Endothelial cell of umbilical vein (primary cell): ENCODE data around the gene MYRFL.

Experiments used
- EZH2 ChIP-seq: IDR thresholded peaks from 2 replicates; pipeline ENCODE4 v1.6.1; 2012; ENCODE audit warnings: borderline replicate concordance, low read depth, mild to moderate bottlenecking, moderate library complexity, low read length, inconsistent platforms; ENCODE audit not compliant: severe bottlenecking
- FOS ChIP-seq: IDR thresholded peaks from 2 replicates; pipeline ENCODE4 v1.6.1; 2011; ENCODE audit warnings: mild to moderate bottlenecking, low read length, moderate library complexity, borderline replicate concordance; ENCODE audit not compliant: insufficient read depth
- JUN ChIP-seq: IDR thresholded peaks from 2 replicates; pipeline ENCODE4 v1.6.1; 2011; ENCODE audit warnings: borderline replicate concordance, low read depth; ENCODE audit not compliant: insufficient read length, insufficient read depth
- MYC ChIP-seq: IDR thresholded peaks from one replicate; pipeline ENCODE4 v1.6.1; 2011; ENCODE audit warnings: mild to moderate bottlenecking, low read depth, low read length
- POLR2A ChIP-seq: IDR thresholded peaks from 2 replicates; pipeline ENCODE4 v1.6.1; 2012; ENCODE audit warnings: low read depth, mild to moderate bottlenecking, control low read depth, low read length
- POLR2AphosphoS5 ChIP-seq: IDR thresholded peaks from 2 replicates; pipeline ENCODE4 v1.6.1; 2012; ENCODE audit warnings: low read depth, mild to moderate bottlenecking, control low read depth, low read length, moderate library complexity; ENCODE audit not compliant: insufficient read depth
- TF ChIP-seq, protein P1 (sequence below), 2 donors: IDR thresholded peaks; 1 replicate in 1 of 2; 2 replicates in 1 of 2; pipeline ENCODE4 v1.5.1; 2011; ENCODE audit warnings: low read length in 2 of 2, mild to moderate bottlenecking in 2 of 2, moderate library complexity in 2 of 2, control low read depth in 1 of 2, inconsistent platforms in 1 of 2, low read depth in 1 of 2; ENCODE audit not compliant: insufficient read depth in 1 of 2; ENCODE audit errors: extremely low read depth in 1 of 2
- TF ChIP-seq, protein P2 (sequence below): IDR thresholded peaks from 2 replicates; pipeline ENCODE4 v1.6.1; 2011; ENCODE audit not compliant: insufficient read depth, insufficient read length

DNA sequence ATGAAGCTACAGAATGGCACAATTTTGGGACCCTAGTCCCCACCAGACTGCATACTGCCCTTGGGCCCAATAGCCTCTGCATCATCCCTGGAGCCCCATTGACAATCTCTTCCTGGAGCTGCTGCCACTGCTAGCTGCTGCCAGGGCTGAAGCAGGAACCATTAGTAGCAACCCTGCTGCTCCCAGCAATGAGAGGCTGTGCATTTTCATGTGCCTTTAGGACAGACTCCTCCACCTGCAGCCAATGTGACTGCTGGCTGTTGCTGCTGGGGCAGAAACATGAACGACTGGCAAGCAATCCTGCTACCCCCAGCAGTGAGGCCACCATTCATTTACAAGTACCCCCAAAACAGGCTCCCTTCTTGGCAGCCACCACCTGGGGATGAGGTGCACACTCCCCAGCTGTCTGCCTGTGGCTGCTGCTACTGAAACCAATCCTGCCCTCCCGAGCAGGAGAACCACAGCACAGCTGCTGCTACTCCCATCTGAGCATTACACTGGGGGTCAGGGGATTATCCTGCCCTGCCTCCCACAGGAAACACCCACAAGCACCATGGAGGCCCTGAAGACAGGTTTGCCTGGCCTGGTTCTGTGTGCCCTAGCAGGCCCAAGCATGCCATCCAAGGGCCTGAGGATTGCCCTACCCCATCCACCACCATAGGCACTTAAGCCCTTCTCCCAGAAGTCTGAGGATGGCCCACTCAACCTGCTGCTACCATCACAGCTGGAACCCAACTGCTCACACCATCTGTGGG, 181.0 kb downstream of the MYRFL start:
- TF ChIP-seq POLR2AphosphoS5 = no peak
- TF ChIP-seq, protein P1, sequence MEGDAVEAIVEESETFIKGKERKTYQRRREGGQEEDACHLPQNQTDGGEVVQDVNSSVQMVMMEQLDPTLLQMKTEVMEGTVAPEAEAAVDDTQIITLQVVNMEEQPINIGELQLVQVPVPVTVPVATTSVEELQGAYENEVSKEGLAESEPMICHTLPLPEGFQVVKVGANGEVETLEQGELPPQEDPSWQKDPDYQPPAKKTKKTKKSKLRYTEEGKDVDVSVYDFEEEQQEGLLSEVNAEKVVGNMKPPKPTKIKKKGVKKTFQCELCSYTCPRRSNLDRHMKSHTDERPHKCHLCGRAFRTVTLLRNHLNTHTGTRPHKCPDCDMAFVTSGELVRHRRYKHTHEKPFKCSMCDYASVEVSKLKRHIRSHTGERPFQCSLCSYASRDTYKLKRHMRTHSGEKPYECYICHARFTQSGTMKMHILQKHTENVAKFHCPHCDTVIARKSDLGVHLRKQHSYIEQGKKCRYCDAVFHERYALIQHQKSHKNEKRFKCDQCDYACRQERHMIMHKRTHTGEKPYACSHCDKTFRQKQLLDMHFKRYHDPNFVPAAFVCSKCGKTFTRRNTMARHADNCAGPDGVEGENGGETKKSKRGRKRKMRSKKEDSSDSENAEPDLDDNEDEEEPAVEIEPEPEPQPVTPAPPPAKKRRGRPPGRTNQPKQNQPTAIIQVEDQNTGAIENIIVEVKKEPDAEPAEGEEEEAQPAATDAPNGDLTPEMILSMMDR (IDR thresholded peaks at IDR 0.05; ENCODE audit: extremely low read depth in 1 of 2, insufficient read depth in 1 of 2, low read depth in 1 of 2, low read length in 2 of 2) = no peak
- TF ChIP-seq POLR2A = no peak
- TF ChIP-seq EZH2 = no peak
- TF ChIP-seq, protein P2, sequence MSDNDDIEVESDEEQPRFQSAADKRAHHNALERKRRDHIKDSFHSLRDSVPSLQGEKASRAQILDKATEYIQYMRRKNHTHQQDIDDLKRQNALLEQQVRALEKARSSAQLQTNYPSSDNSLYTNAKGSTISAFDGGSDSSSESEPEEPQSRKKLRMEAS = no peak
- no peak for TF ChIP-seq JUN
- no peak for TF ChIP-seq FOS
- TF ChIP-seq MYC = no peak
